ENCODE data around the gene PDE1C.

PDE1C gene

GRCh38 chr7:31894308-31894707, 175.9 kb downstream of the PDE1C start:
- H3K18ac ChIP-seq (ENCODE audit: low read length): no peak overlapping the region
- no peak overlapping the region for H3K27ac ChIP-seq (ENCODE audit: low read depth, low read length)
- no peaks in the 10 kb centered on the region for H3K36me3 ChIP-seq (ENCODE audit: control insufficient read depth in 1 of 2, insufficient read depth in 2 of 2, low read length in 2 of 2)
- H3K4me3 ChIP-seq (ENCODE audit: low read depth, low read length): no peak overlapping the region
- no peak overlapping the region for H4K8ac ChIP-seq (ENCODE audit: low read depth, low read length)
- H3K23ac ChIP-seq (ENCODE audit: low read length): no peak overlapping the region
- no peaks in the 10 kb centered on the region for H3K4me1 ChIP-seq (ENCODE audit: control insufficient read depth in 1 of 2, insufficient read depth in 2 of 2, low read length in 2 of 2)
- no peak overlapping the region for H2AFZ ChIP-seq (ENCODE audit: insufficient read depth, low read length, poor library complexity)
- no peaks in the 10 kb centered on the region for H3K9me3 ChIP-seq (ENCODE audit: insufficient read depth, low read depth, low read length)
- H3K14ac ChIP-seq (ENCODE audit: low read length): no peak overlapping the region
- H4K12ac ChIP-seq (ENCODE audit: low read depth, low read length): no peak overlapping the region
- H3K9ac ChIP-seq (ENCODE audit: low read length): no peak overlapping the region
- no peak overlapping the region for H4K91ac ChIP-seq (ENCODE audit: low read depth, low read length)
- no peak overlapping the region for H3K4me2 ChIP-seq (ENCODE audit: low read length)
- no peaks in the 10 kb centered on the region for H3K79me1 ChIP-seq (ENCODE audit: low read length)
- H3K79me2 ChIP-seq (ENCODE audit: control insufficient read depth, insufficient read depth, low read length, poor library complexity): no peaks in the 10 kb centered on the region
- no peak overlapping the region for H2BK120ac ChIP-seq (ENCODE audit: insufficient read depth, low read length, poor library complexity)
- no peaks in the 10 kb centered on the region for H3K27me3 ChIP-seq (ENCODE audit: insufficient read depth, low read length)
- H3K4ac ChIP-seq (ENCODE audit: low read depth, low read length): no peak overlapping the region
- no peak overlapping the region for H2BK12ac ChIP-seq (ENCODE audit: low read length)
- no peak overlapping the region for H2BK5ac ChIP-seq (ENCODE audit: low read depth, low read length, poor library complexity)
- no peak overlapping the region for H2AK5ac ChIP-seq (ENCODE audit: low read length)
- DNase-seq: no peak

GRCh38 chr7:31893365-31893764, 176.8 kb downstream of the PDE1C start:
- no peak overlapping the region for H3K14ac ChIP-seq (ENCODE audit: low read length)
- no peak overlapping the region for H3K4me3 ChIP-seq (ENCODE audit: low read depth, low read length)
- H4K91ac ChIP-seq (ENCODE audit: low read depth, low read length): no peak overlapping the region
- H2AFZ ChIP-seq (ENCODE audit: insufficient read depth, low read length, poor library complexity): no peak overlapping the region
- H3K79me2 ChIP-seq (ENCODE audit: control insufficient read depth, insufficient read depth, low read length, poor library complexity): no peaks in the 10 kb centered on the region
- no peak overlapping the region for H2BK120ac ChIP-seq (ENCODE audit: insufficient read depth, low read length, poor library complexity)
- WGBS (ENCODE audit: extremely low coverage, insufficient coverage, insufficient read length): no CpG with 5 or more reads among the region's 3 CpGs
- no peak overlapping the region for H2AK5ac ChIP-seq (ENCODE audit: low read length)
- no peaks in the 10 kb centered on the region for H3K27me3 ChIP-seq (ENCODE audit: insufficient read depth, low read length)
- no peak overlapping the region for H2BK12ac ChIP-seq (ENCODE audit: low read length)
- H3K27ac ChIP-seq (ENCODE audit: low read depth, low read length): no peak overlapping the region
- H3K4me2 ChIP-seq (ENCODE audit: low read length): no peak overlapping the region
- H3K79me1 ChIP-seq (ENCODE audit: low read length): no peaks in the 10 kb centered on the region
- no peak overlapping the region for H4K8ac ChIP-seq (ENCODE audit: low read depth, low read length)
- H4K12ac ChIP-seq (ENCODE audit: low read depth, low read length): no peak overlapping the region
- no peaks in the 10 kb centered on the region for H3K4me1 ChIP-seq (ENCODE audit: control insufficient read depth in 1 of 2, insufficient read depth in 2 of 2, low read length in 2 of 2)
- H3K4ac ChIP-seq (ENCODE audit: low read depth, low read length): no peak overlapping the region
- H3K23ac ChIP-seq (ENCODE audit: low read length): no peak overlapping the region
- H3K9ac ChIP-seq (ENCODE audit: low read length): no peak overlapping the region
- H3K36me3 ChIP-seq (ENCODE audit: control insufficient read depth in 1 of 2, insufficient read depth in 2 of 2, low read length in 2 of 2): no peaks in the 10 kb centered on the region
- no peaks in the 10 kb centered on the region for H3K9me3 ChIP-seq (ENCODE audit: insufficient read depth, low read depth, low read length)
- no peak overlapping the region for H2BK5ac ChIP-seq (ENCODE audit: low read depth, low read length, poor library complexity)
- H3K18ac ChIP-seq (ENCODE audit: low read length): no peak overlapping the region
- DNase-seq: no peak

DNA sequence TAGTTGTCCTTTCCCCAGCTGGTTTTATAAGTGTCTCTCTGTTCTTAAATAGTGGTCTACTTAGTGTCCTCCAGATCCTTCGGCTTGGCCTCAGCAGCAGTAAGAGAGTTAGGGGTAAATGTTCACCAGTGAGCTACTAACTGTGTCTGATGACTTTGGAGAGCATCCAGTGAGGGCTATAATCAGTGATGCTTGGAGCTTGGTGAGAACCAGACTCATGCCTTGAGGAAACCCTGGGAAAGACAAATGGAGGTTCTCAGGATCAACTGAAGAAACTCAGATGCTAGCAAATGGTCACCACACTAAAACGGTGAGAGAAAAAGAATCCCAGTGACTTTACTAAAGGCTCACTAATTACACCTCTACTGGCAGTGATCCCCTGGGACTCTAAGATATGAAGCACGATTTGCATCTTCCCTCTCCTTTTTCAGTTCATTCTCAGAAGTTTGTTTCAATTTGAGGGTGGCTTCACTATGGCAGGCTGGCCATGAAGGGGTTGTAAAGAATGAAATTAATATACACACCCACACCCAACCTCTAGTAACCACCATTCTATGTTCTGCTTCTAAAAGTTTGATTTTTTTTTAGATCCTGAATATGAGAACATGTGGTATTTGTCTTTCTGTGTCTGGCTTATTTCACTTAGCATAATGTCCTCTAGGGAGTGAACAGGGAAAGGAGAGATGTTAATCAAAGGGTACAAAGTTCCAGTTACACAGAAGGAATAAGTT, 177.9 kb downstream of the PDE1C start:
- no peak overlapping the region for H2BK12ac ChIP-seq (ENCODE audit: low read length)
- H2AK5ac ChIP-seq (ENCODE audit: low read length): no peak overlapping the region
- H3K79me1 ChIP-seq (ENCODE audit: low read length): no peaks in the 10 kb centered on the region
- no peak overlapping the region for H2AFZ ChIP-seq (ENCODE audit: insufficient read depth, low read length, poor library complexity)
- no peaks in the 10 kb centered on the region for H3K4me1 ChIP-seq (ENCODE audit: control insufficient read depth in 1 of 2, insufficient read depth in 2 of 2, low read length in 2 of 2)
- no CpG with 5 or more reads among the region's 3 CpGs for WGBS (ENCODE audit: extremely low coverage, insufficient coverage, insufficient read length)
- no peak overlapping the region for H3K4ac ChIP-seq (ENCODE audit: low read depth, low read length)
- no peak overlapping the region for H4K12ac ChIP-seq (ENCODE audit: low read depth, low read length)
- DNase-seq: no peak
- no peak overlapping the region for H3K14ac ChIP-seq (ENCODE audit: low read length)
- no peaks in the 10 kb centered on the region for H3K27me3 ChIP-seq (ENCODE audit: insufficient read depth, low read length)
- H3K79me2 ChIP-seq (ENCODE audit: control insufficient read depth, insufficient read depth, low read length, poor library complexity): no peaks in the 10 kb centered on the region
- H3K36me3 ChIP-seq (ENCODE audit: control insufficient read depth in 1 of 2, insufficient read depth in 2 of 2, low read length in 2 of 2): no peaks in the 10 kb centered on the region
- H3K9ac ChIP-seq (ENCODE audit: low read length): no peak overlapping the region
- H3K27ac ChIP-seq (ENCODE audit: low read depth, low read length): no peak overlapping the region
- H3K23ac ChIP-seq (ENCODE audit: low read length): no peak overlapping the region
- H3K4me2 ChIP-seq (ENCODE audit: low read length): no peak overlapping the region
- no peak overlapping the region for H3K4me3 ChIP-seq (ENCODE audit: low read depth, low read length)
- H2BK5ac ChIP-seq (ENCODE audit: low read depth, low read length, poor library complexity): no peak overlapping the region
- no peak overlapping the region for H4K8ac ChIP-seq (ENCODE audit: low read depth, low read length)
- no peaks in the 10 kb centered on the region for H3K9me3 ChIP-seq (ENCODE audit: insufficient read depth, low read depth, low read length)
- H3K18ac ChIP-seq (ENCODE audit: low read length): no peak overlapping the region
- no peak overlapping the region for H2BK120ac ChIP-seq (ENCODE audit: insufficient read depth, low read length, poor library complexity)
- no peak overlapping the region for H4K91ac ChIP-seq (ENCODE audit: low read depth, low read length)

DNA sequence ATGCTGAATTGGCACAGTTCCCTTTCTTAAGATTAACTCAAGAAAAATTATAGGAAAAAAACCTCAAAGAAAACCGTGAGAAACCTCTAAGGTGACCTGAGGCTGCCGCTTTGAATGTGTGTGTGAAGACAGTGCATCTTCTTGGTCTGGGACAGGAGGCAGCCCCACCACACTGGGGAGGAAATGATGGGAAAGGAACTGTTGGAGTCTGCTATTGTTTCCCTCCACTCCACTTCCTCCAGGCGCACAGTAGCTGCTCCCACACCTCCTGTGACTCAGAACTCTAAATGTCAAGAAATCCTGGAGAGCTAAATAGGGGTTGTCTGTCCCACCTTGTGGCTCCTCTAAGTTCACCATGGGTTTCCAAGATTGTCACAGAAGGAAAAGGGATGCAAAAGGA, 179.4 kb downstream of the PDE1C start:
- Histone ChIP-seq H2AFZ (ENCODE audit: insufficient read depth, low read length, poor library complexity) (no peak overlapping the region), H2AK5ac (ENCODE audit: low read length) (no peak overlapping the region), H3K9me3 (ENCODE audit: insufficient read depth, low read depth, low read length) (no peaks in the 10 kb centered on the region), H2BK5ac (ENCODE audit: low read depth, low read length, poor library complexity) (no peak overlapping the region), H3K4me1 (ENCODE audit: control insufficient read depth in 1 of 2, insufficient read depth in 2 of 2, low read length in 2 of 2) (no peaks in the 10 kb centered on the region), H3K23ac (ENCODE audit: low read length) (no peak overlapping the region), H3K36me3 (ENCODE audit: control insufficient read depth in 1 of 2, insufficient read depth in 2 of 2, low read length in 2 of 2) (no peaks in the 10 kb centered on the region), H4K12ac (ENCODE audit: low read depth, low read length) (no peak overlapping the region), H3K27ac (ENCODE audit: low read depth, low read length) (no peak overlapping the region), H3K79me1 (ENCODE audit: low read length) (no peaks in the 10 kb centered on the region), H4K91ac (ENCODE audit: low read depth, low read length) (no peak overlapping the region), H4K8ac (ENCODE audit: low read depth, low read length) (no peak overlapping the region), H3K9ac (ENCODE audit: low read length) (no peak overlapping the region), H3K4me2 (ENCODE audit: low read length) (no peak overlapping the region), H2BK120ac (ENCODE audit: insufficient read depth, low read length, poor library complexity) (no peak overlapping the region), H3K4me3 (ENCODE audit: low read depth, low read length) (no peak overlapping the region), H3K14ac (ENCODE audit: low read length) (no peak overlapping the region), H2BK12ac (ENCODE audit: low read length) (no peak overlapping the region), H3K18ac (ENCODE audit: low read length) (no peak overlapping the region), H3K79me2 (ENCODE audit: control insufficient read depth, insufficient read depth, low read length, poor library complexity) (no peaks in the 10 kb centered on the region), H3K27me3 (ENCODE audit: insufficient read depth, low read length) (no peaks in the 10 kb centered on the region), H3K4ac (ENCODE audit: low read depth, low read length) (no peak overlapping the region)
- WGBS (ENCODE audit: extremely low coverage, insufficient coverage, insufficient read length): no CpG with 5 or more reads among the region's 3 CpGs
- DNase-seq: no peak
